Gastrocnemius medialis (tissue), 4 donors: ENCODE data around the gene FGR. TPM values are rescaled to one million over a fixed set of nuclear protein-coding genes. Genes with fewer than 3 reads are reported as not detected.
"Not testable (repeated sequence)": the region's sequence is repeated elsewhere in the genome, so short reads cannot be mapped to it uniquely, and the experiment has no call there.

Source experiments
- ATAC-seq, 2 donors: fragments of 150-250 bp; one replicate each; pipeline ENCODE4 v1.9.1; 2016
- DNase-seq, 2 donors: peaks; one replicate each; pipeline ENCODE4 v3.0.0-alpha.2; 2019
- H3K27ac ChIP-seq, 4 donors: fragments of 200-600 bp; sonication (generic); 1 replicate in 1 of 4; 2 replicates in 3 of 4; pipeline ENCODE4 v1.5.1; 2016 to 2018; ENCODE audit warnings: mild to moderate bottlenecking in 2 of 4, moderate library complexity in 1 of 4
- H3K27me3 ChIP-seq, 3 donors: fragments of 200-600 bp; sonication (generic) in 2 of 3; 1 replicate in 1 of 3; 2 replicates in 2 of 3; pipeline versions ENCODE4 v1.5.1 to v1.6.0; 2016 to 2019; ENCODE audit warnings: mild to moderate bottlenecking in 1 of 3, moderate library complexity in 1 of 3
- H3K36me3 ChIP-seq, 2 donors: fragments of 200-600 bp; sonication (generic) in 1 of 2; one replicate each; pipeline ENCODE4 v1.5.1; 2017 to 2018
- H3K4me1 ChIP-seq, 2 donors: fragments of 200-600 bp; sonication (generic) in 1 of 2; one replicate each; pipeline ENCODE4 v1.5.1; 2016 to 2017; ENCODE audit warnings: mild to moderate bottlenecking in 2 of 2
- H3K4me3 ChIP-seq, 4 donors: fragments of 200-600 bp; sonication (generic) in 3 of 4; 1 replicate in 1 of 4; 2 replicates in 3 of 4; pipeline ENCODE4 v1.5.1; 2016 to 2019; ENCODE audit warnings: mild to moderate bottlenecking in 2 of 4
- H3K9me3 ChIP-seq, 3 donors: fragments of 200-600 bp; sonication (generic) in 2 of 3; 1 replicate in 1 of 3; 2 replicates in 2 of 3; pipeline ENCODE4 v1.5.1; 2016 to 2019
- CTCF ChIP-seq, 5 experiments: fragments of 450-650 bp in 3 of 5; fragments of 200-600 bp in 2 of 5; sonication (generic) in 2 of 5; IDR thresholded peaks in 4 of 5; conservative IDR thresholded peaks in 1 of 5; 1 replicate in 4 of 5; 2 replicates in 1 of 5; pipeline ENCODE4 v1.5.1; 2016 to 2019; ENCODE audit warnings: antibody characterized with exemption in 5 of 5, mild to moderate bottlenecking in 3 of 5, moderate library complexity in 3 of 5
- POLR2A ChIP-seq, 2 donors: fragments of 450-650 bp; IDR thresholded peaks; one replicate each; pipeline ENCODE4 v1.6.1; 2017; ENCODE audit warnings: antibody characterized with exemption in 2 of 2, mild to moderate bottlenecking in 2 of 2, moderate library complexity in 2 of 2
- in situ Hi-C, 4 donors: fragments of 200-750 bp; cut with MboI; loops; one replicate each; pipeline versions ENCODE4 v1.15.0 to v1.8.0; 2017; ENCODE audit warnings: low sequenced_read_pairs in 4 of 4
- intact Hi-C: fragments of 100-400 bp; cut with DNase I; formaldehyde crosslinking; loops from one replicate; pipeline ENCODE4 v1.15.1; 2023; ENCODE audit warnings: low total_unique reads
- total RNA-seq, 4 donors: library from RNA; depleted of rRNA; stranded (reverse); fragments of >200 nt; gene quantifications; one replicate each; pipeline versions ENCODE4 v1.1.0 to v1.2.3, GENCODE V29; 2016

Gene FGR
- 1 to 10 TPM; 1.3 to 5.8 (median 4.7) TPM for total RNA-seq

GRCh38 chr1:27634985-27635367 is at the start of gene FGR:
Gene FGR (minus strand): TSS chr1:27635185. CDS start chr1:27623916, 11,269 bp downstream.
- Histone ChIP-seq H3K36me3 (no peaks in the 10 kb centered on the region), H3K4me1 (peaks cover 15 to 19% of the 10 kb centered on the region in 2 donors), H3K9me3 (no peaks in the 10 kb centered on the region), H3K27me3 (peaks cover 14 to 21% (median 21%) of the 10 kb centered on the region in 3 donors), H3K4me3 (peak within 1 kb of the TSS; percentile 50 to 57 (median 52)), H3K27ac (peak within 1 kb of the TSS; percentile 68 to 84 (median 80))
- in situ Hi-C loops: no loop called here
- ATAC-seq: no peak
- intact Hi-C loops: no loop called here
- no peak for TF ChIP-seq CTCF (IDR thresholded peaks at IDR 0.05 in 4 of 5, conservative IDR thresholded peaks at IDR 0.05 in 1 of 5)
- TF ChIP-seq POLR2A (IDR thresholded peaks at IDR 0.05): no peak
- DNase-seq: no peak

- intact Hi-C loops (no loop called here), in situ Hi-C loops (no loop called here)
- Histone ChIP-seq H3K27me3 (no peaks in the 10 kb centered on the region), H3K4me3 (no peak overlapping the region), H3K36me3 (no peaks in the 10 kb centered on the region), H3K27ac (no peak overlapping the region), H3K9me3 (peaks cover 0 to 5% (median 0%) of the 10 kb centered on the region in 3 donors), H3K4me1 (no peaks in the 10 kb centered on the region)
- ATAC-seq (no peak), DNase-seq (no peak)
- TF ChIP-seq CTCF (IDR thresholded peaks at IDR 0.05 in 4 of 5, conservative IDR thresholded peaks at IDR 0.05 in 1 of 5): no peak
- no peak for TF ChIP-seq POLR2A (IDR thresholded peaks at IDR 0.05)
These were observed 49.2 kb upstream of the FGR start for GRCh38 chr1:27684176-27684575.

- intact Hi-C loops (no loop called here), in situ Hi-C loops (no loop called here)
- DNase-seq (no peak), ATAC-seq (no peak)
- TF ChIP-seq POLR2A (IDR thresholded peaks at IDR 0.05) (no peak), CTCF (IDR thresholded peaks at IDR 0.05 in 4 of 5, conservative IDR thresholded peaks at IDR 0.05 in 1 of 5) (no peak)
- H3K36me3 ChIP-seq: no peaks in the 10 kb centered on the region
- no peak overlapping the region for H3K4me3 ChIP-seq
- no peaks in the 10 kb centered on the region for H3K4me1 ChIP-seq
- H3K9me3 ChIP-seq: peaks cover 0 to 5% (median 0%) of the 10 kb centered on the region in 3 donors
- H3K27ac ChIP-seq: no peak overlapping the region
- no peaks in the 10 kb centered on the region for H3K27me3 ChIP-seq
These were observed 47.5 kb upstream of the FGR start for GRCh38 chr1:27682351-27682944.

- H3K4me3 ChIP-seq, H3K36me3 ChIP-seq, H3K9me3 ChIP-seq, DNase-seq, intact Hi-C loops, ATAC-seq, H3K27ac ChIP-seq, H3K4me1 ChIP-seq, in situ Hi-C loops, H3K27me3 ChIP-seq: not testable (repeated sequence)
These were observed 46.6 kb upstream of the FGR start for GRCh38 chr1:27681580-27681979.

- ATAC-seq, H3K4me3 ChIP-seq, intact Hi-C loops, H3K36me3 ChIP-seq, H3K9me3 ChIP-seq, H3K4me1 ChIP-seq, in situ Hi-C loops, H3K27ac ChIP-seq, H3K27me3 ChIP-seq, DNase-seq: not testable (repeated sequence)
These were observed 45.3 kb upstream of the FGR start for GRCh38 chr1:27680225-27680791.
